A204.1 (cell line): ENCODE results near the gene CCDC13.

Source experiments
- FAIRE-seq: peaks from 2 replicates; lab custom pipeline; 2012; peaks lifted over from hg19 to GRCh38; lab: Jason Lieb, UNC

The CCDC13 gene

DNA sequence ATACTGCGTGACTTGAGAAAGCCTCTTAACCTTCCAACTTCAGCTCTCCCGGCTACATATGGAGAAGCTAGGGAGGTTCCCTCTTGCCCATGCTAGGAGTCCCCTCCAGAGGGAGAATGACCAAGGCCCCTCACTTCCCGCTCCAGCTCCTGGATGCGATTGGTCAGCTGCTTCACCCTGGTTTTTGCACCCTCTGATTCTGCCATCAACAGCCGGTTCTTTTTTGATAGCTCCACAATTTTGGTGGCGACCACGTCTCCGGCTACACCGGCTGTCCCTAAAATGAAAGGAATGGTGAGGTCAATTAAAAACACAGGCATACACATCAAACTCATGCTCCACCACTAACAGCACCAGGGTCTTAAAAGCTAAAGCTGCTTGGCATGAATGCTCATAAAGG is 20.6 kb downstream of the CCDC13 start:
- no peak for FAIRE-seq

GRCh38 chr3:42751609-42752008 is 21.4 kb downstream of the CCDC13 start:
- FAIRE-seq = no peak

GRCh38 chr3:42750834-42751233 is 22.2 kb downstream of the CCDC13 start:
- no peak for FAIRE-seq

DNA sequence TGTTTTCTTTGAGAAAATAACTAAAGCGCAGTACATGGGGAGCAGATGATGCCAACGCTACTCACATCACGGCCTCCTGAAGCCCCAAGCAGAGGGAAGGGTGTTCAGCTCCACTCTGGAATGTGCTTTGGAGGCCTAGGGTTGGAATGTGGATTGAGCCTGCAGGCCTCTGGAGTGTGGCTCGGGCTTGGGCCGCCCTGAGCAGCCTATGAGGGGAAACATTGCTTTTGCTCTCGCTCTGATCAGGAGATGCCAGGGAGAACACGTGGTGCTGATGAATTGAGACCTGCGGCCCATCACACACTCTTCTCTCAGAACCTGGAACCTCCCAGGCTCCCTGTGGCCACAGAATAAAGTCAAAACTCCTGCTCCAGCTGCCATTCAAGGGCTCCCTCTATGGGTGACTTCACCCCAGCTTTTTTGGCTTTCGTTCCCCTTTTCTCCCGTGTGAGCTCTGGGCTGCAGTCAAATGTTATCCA is 23.3 kb downstream of the CCDC13 start:
- FAIRE-seq = no peak

DNA sequence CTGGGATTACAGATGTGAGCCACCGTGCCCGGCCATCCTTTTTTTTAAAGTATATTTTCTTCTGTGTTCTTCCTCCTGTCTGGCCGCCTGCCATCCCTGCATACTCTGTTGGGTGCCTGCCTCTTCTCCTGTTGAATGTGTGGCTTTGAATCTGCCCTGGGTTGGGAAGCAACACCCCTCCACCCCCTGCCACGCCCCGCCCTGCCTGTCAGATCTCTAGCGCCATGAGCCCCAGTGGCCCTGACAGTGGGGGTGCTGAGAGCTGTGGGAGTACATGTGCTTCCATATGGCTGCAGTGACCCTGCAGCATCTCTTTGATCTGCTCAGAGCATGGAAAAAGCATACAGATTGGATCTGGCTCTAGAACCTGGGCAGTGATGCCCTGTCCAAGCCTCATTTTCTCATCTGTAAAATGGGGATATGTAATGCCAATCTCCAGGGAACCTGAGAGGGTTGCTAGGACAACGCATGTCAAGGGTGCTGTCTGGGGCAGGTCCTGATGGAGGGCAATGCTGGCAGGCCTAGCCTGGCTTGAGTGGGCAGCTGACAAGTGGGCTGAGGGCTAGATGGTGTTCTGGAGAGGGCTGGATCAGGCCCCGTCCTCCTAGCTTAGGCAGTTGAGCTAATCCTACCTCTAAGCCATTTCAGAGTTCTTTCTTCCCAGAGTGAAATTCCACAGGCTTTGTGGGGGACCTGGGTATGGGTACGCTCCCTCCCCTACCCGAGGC is 23.9 kb downstream of the CCDC13 start:
- no peak for FAIRE-seq

DNA sequence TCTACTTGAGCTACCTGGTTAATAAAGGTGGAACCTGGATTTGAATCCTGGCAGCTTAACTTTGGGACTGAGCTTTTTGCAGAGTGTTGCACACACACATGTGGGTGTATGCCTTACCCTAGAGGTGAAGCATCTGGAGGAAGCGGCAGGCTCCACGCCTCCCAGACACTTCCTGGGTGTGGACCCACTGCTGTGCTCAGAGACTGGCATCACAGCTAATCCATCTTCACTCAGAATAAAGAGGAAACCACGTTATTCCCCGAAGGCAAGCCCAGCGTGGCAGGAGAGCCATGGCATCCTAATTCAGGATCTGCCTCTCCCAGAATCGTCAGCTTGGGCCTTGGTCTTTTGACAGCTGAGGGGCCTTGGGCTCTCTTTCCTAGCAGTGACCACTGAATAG is 25.5 kb downstream of the CCDC13 start:
- no peak for FAIRE-seq

GRCh38 chr3:42746455-42747450 is 26.3 kb downstream of the CCDC13 start:
- FAIRE-seq = no peak

GRCh38 chr3:42745776-42746454 is 27.1 kb downstream of the CCDC13 start:
- FAIRE-seq = no peak

DNA sequence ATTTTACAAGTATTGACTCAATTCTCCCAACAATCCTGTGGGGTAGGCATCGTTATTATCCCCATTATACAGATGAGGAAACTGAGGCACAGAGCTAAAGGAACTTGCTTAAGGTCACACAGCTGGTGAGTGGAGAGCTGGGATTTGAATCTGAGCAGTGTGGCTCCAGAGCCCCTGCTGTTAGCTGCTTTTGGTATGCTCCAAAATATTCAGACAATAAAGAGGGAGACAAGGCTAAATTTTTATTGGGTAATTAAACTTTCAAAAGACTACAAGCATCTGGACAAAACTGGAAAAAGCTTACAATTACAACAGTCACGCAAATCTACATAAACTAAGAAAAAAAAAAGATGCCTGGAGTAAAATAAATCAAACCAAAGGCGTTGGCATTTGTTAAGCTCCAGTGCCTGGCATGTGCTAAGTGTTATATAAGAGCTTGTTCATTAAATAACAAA is 27.7 kb downstream of the CCDC13 start:
- FAIRE-seq = no peak

DNA sequence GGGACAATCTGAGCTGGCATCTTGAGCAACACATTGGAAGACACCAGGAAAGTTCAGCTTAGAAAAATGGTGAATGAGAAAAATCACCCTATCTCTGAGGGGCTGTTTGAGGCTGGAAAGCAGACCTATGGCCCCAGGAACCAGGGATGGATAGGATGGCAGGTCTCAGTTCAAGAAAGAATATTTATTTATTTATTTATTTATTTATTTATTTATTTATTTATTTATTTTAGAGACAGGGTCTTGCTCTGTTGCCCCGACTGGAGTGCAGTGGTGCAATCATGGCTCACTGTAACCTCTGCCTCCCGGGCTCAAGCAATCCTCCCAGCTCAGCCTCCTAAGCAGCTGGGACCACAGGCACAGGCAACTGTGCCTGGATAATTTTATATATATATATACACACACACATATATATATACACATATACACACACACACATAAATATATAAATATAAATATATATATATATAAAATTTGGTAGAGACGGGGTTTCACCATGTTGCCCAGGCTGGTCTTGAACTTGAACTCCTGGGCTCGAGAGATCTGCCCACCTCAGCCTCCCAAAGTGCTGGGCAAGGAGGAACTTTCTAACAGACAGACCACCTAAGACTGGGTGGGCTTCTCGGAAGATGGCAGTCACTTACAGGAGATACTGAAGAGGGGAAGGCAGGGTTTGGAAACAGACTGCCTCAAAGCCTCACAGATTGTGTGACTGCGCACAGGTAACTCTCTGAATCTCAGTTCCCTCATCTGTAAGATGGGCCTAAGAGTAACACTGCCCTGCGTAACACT is 29.7 kb downstream of the CCDC13 start:
- no peak for FAIRE-seq

DNA sequence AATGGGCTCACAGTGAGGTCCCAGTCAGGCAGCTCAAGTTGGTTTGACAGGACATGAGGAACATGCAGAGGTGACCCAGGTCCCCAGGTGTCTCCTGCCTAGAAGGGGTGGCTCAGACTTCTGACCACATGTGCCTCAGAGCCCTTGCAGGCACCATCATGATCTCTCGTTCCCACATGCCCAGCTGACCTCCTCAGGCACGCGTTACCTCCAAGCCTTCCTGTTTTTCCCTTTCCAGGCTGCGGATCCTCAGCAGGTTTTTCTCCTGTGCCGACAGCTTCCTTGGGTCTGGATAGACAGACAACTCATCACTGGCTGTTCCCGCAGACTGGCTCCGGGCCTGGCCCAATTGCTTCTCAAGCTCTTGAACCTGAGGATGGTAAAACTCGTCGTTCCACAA is 30.4 kb downstream of the CCDC13 start:
- FAIRE-seq = no peak

DNA sequence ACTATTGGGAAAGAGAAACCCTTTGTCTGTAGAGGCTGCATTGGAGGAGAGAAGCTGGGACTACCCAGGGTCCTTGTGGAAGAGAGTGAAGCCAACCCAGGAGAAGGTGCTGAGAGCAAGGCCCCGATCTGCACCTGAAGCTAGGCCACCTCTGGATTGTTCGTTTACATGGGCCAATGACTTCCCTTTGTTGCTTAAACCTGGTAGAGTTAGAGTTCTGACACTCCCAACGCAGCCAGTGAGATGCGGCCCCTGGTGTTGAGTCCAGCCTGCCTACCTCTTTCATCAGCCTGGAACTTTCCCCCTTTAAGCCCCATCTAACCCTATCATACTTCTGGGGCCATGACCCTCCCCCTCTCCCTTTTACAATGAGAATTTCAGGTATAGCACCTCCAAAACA is 30.8 kb downstream of the CCDC13 start:
- no peak for FAIRE-seq

GRCh38 chr3:42741796-42742195 is 31.3 kb downstream of the CCDC13 start:
- FAIRE-seq = no peak

- no peak for FAIRE-seq
Measured at GRCh38 chr3:42739401-42740158, 33.5 kb downstream of the CCDC13 start.

- no peak for FAIRE-seq
Measured at GRCh38 chr3:42736531-42736930, 36.5 kb downstream of the CCDC13 start.

- no peak for FAIRE-seq
Measured at GRCh38 chr3:42736081-42736480, 37.0 kb downstream of the CCDC13 start.

GRCh38 chr3:42735615-42736014 is 37.4 kb downstream of the CCDC13 start:
- no peak for FAIRE-seq

DNA sequence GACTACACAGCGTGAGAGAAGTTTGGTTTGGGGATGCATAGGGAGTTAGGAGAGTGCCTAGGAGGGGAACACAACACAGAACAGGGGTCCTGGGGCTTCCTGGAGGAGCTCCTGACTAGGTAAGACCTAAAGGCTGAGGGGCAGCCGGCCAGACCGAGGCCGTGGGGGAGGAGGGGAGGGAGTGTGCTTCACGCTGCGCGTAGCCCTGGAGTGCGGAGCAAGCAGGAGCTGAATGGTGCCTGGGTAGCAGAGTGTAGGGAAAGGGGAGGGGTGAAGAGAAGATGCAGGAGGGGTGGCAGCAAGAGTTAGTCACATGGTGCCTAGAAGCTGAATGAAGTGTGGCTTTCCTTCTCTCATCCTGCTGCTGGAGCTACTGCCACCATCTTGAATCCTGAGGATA is 38.0 kb downstream of the CCDC13 start:
- FAIRE-seq = no peak

DNA sequence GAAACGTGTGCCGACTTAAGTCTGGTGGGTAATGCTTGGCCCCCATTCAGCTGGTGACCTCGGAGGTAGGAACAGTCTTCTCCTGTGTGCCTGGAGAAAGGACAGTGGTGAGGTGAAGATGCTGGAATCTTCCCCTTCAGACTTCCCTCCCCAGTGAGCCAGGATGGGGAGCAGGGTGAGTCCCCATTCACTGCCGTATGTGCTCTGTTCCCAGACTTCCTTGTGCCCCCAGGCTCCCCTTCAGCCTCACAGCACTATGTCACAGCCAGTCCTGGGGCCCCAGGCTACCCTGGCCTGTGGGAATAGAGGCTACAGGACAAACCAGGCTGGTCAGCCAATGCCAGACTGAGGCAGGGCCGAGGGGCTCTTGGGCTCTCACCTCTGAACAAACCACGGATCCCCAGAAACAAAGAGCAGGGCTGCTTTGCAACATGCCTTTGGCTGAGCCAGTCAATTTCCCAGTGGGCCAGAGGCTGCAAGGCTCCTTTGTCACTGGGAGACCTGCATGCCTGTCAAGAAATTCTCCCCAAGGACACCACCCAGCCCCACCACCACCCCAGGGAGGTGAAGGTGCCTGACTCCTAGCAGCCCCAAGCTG is 38.7 kb downstream of the CCDC13 start:
- no peak for FAIRE-seq

DNA sequence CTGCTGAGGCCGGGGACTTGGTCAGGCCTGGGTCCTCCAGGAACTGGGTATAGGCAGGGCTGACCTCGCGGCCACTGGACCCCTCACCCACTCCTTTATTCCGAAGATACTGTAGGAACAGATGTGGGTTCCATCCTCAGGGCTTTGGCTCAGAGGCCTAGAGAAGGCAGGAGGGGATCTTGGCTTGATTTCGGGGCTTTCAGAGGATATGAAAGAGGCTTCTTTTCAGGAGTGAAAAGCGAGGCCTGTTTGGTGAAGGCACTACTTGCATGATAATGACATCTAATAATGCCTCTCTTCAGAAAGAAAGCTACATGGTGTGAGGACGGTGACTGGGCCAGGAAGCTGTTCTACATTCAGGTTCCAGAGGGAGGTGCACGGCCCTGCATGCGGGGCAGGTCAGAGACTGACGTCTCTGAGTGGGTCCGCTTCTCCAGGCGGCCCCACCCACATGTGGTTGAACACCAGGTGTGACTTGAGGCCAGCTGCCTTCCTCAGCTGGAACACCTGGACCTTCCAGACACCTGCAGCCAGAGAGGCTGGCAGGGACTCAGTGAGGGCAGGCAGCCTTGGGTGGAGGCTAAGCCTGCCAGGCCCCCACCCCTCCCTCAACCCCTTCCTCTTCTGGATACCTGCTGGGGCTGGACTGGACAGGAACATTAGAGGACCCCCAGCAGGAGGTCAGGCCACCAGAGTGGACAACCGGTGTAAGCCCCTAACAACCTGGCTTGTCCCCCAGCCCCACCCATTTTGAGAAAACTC is 39.4 kb downstream of the CCDC13 start:
- no peak for FAIRE-seq
